Neuronal stem cell (in vitro differentiated cells): ENCODE measurements around the gene ELANE.

Experiments
- DNase-seq: peaks from one replicate; pipeline ENCODE4 v3.0.0-alpha.2; 2013; ENCODE audit warnings: low spot score
- H2AFZ ChIP-seq: one replicate; pipeline ENCODE4 v1.6.1; 2013; ENCODE audit warnings: mild to moderate bottlenecking, low read length, inconsistent platforms
- H2AK5ac ChIP-seq: 2 replicates; pipeline ENCODE4 v1.6.1; 2013; ENCODE audit warnings: low read depth, mild to moderate bottlenecking, inconsistent platforms, low read length, moderate library complexity, mixed read lengths
- H2BK120ac ChIP-seq: 2 replicates; pipeline ENCODE4 v1.6.1; 2013; ENCODE audit warnings: low read depth, mild to moderate bottlenecking, inconsistent platforms, low read length, moderate library complexity, mixed read lengths
- H2BK12ac ChIP-seq: one replicate; pipeline ENCODE4 v1.6.1; 2013; ENCODE audit warnings: low read length, inconsistent platforms
- H2BK15ac ChIP-seq: 2 replicates; pipeline ENCODE4 v1.6.1; 2013; ENCODE audit warnings: mild to moderate bottlenecking, low read length, inconsistent platforms, mixed read lengths
- H2BK5ac ChIP-seq: one replicate; pipeline ENCODE4 v1.6.1; 2013; ENCODE audit warnings: inconsistent platforms, mild to moderate bottlenecking, low read length, moderate library complexity
- H3K14ac ChIP-seq: one replicate; pipeline ENCODE4 v1.6.1; 2013; ENCODE audit warnings: low read length, inconsistent platforms
- H3K18ac ChIP-seq: 2 replicates; pipeline ENCODE4 v1.6.1; 2013; ENCODE audit warnings: low read length, inconsistent platforms
- H3K23ac ChIP-seq: 2 replicates; pipeline ENCODE4 v1.6.1; 2013; ENCODE audit warnings: low read depth, mild to moderate bottlenecking, mixed read lengths, low read length, inconsistent platforms; ENCODE audit not compliant: poor library complexity
- H3K27ac ChIP-seq: replicated peaks from 3 replicates; pipeline ENCODE4 v1.5.1; 2013; ENCODE audit warnings: low read length, inconsistent platforms
- H3K27me3 ChIP-seq, 3 experiments: 2 replicates each; pipeline ENCODE4 v1.6.1; 2013; ENCODE audit warnings: low read length in 3 of 3, mild to moderate bottlenecking in 2 of 3, inconsistent platforms in 1 of 3, low read depth in 1 of 3, mixed read lengths in 1 of 3, moderate library complexity in 1 of 3; ENCODE audit not compliant: control insufficient read depth in 3 of 3, insufficient read depth in 3 of 3
- H3K36me3 ChIP-seq, 2 donors: replicated peaks in 1 of 2; 2 replicates each; pipeline ENCODE4 v1.6.1; 2013; ENCODE audit warnings: low read length in 2 of 2; ENCODE audit not compliant: control insufficient read depth in 2 of 2, insufficient read depth in 2 of 2
- H3K4ac ChIP-seq: 2 replicates; pipeline ENCODE4 v1.6.1; 2013; ENCODE audit warnings: inconsistent platforms, mild to moderate bottlenecking, low read length, moderate library complexity
- H3K4me1 ChIP-seq, 2 donors: 1 replicate in 1 of 2; 2 replicates in 1 of 2; pipeline ENCODE4 v1.6.1; 2013; ENCODE audit warnings: low read length in 2 of 2, low read depth in 1 of 2; ENCODE audit not compliant: control insufficient read depth in 2 of 2, insufficient read depth in 1 of 2
- H3K4me2 ChIP-seq: one replicate; pipeline ENCODE4 v1.6.1; 2013; ENCODE audit warnings: mild to moderate bottlenecking, low read length, inconsistent platforms; ENCODE audit not compliant: insufficient read depth, poor library complexity, severe bottlenecking
- H3K4me3 ChIP-seq, 2 donors: 2 replicates each; pipeline ENCODE4 v1.5.1; 2013; ENCODE audit warnings: low read length in 2 of 2, mild to moderate bottlenecking in 2 of 2, inconsistent platforms in 1 of 2, moderate library complexity in 1 of 2
- H3K79me1 ChIP-seq: one replicate; pipeline ENCODE4 v1.6.1; 2013; ENCODE audit warnings: low read depth, mild to moderate bottlenecking, inconsistent platforms, low read length, moderate library complexity
- H3K9ac ChIP-seq: one replicate; pipeline ENCODE4 v1.6.1; 2013; ENCODE audit warnings: mild to moderate bottlenecking, low read depth, low read length, inconsistent platforms; ENCODE audit not compliant: poor library complexity
- H3K9me3 ChIP-seq, 2 donors: replicated peaks in 1 of 2; 2 replicates each; pipeline versions ENCODE3 to v1.6.1; 2013; ENCODE audit warnings: low read length in 2 of 2, mild to moderate bottlenecking in 2 of 2, inconsistent platforms in 1 of 2, low read depth in 1 of 2, mixed read lengths in 1 of 2, moderate library complexity in 1 of 2; ENCODE audit not compliant: control insufficient read depth in 2 of 2, insufficient read depth in 1 of 2
- H4K8ac ChIP-seq: one replicate; pipeline ENCODE4 v1.6.1; 2013; ENCODE audit warnings: low read depth, mild to moderate bottlenecking, inconsistent platforms, low read length, moderate library complexity
- H4K91ac ChIP-seq: one replicate; pipeline ENCODE4 v1.6.1; 2013; ENCODE audit warnings: low read length, low read depth, mild to moderate bottlenecking, inconsistent platforms; ENCODE audit not compliant: poor library complexity
- WGBS, 2 donors: extraction: QIAGEN DNeasy Blood & Tissue Kit; methylation state at CpG; one replicate each; pipeline ENCODE4 v1.1.7; 2013; ENCODE audit warnings: missing lambda C conversion rate in 2 of 2, mixed read lengths in 1 of 2; ENCODE audit not compliant: insufficient read length in 2 of 2, insufficient replicate concordance in 1 of 2; ENCODE audit errors: extremely low coverage in 2 of 2; 5-methylcytosine and 5-hydroxymethylcytosine counted together

The ELANE gene

DNA sequence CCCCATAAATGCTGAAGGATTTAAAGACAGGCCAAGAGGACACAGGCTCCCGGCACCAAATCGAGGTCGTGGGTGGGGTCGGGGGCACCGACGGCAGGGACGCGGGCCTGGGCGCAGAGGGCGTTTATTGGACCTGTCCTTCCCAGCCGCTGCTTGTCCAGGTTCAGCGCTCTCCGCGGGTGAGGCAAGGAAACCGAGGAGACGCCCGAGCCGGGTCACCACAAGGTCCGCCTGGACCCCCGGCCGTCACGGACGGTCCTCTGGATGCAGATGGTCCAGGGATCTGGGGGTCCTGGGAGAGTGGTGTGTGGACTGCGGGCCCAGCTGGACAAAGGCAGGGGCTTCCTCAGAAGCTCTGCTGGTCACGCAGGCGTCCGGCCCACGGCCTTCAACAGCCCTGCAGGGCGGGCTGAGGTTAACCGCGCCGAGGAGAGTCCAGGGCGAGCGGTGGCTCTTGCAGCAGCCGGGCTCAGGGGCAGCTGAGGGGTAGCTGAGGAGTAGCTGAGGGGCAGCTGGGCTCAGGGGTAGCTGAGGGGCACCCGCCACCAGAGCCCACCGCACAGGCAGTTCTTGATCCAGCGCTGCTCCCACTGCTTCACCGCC, 15.9 kb downstream of the ELANE start:
- H2BK120ac ChIP-seq: no peak overlapping the region
- peaks cover 0 to 5% (median 2%) of the 10 kb centered on the region in 3 experiments for H3K27me3 ChIP-seq
- no peak overlapping the region for H2BK15ac ChIP-seq
- DNase-seq: no peak
- H4K91ac ChIP-seq: no peak overlapping the region
- H3K27ac ChIP-seq: no peak overlapping the region
- H3K14ac ChIP-seq: no peak overlapping the region
- H2AK5ac ChIP-seq: no peak overlapping the region
- H3K9ac ChIP-seq: no peak overlapping the region
- H3K4me2 ChIP-seq: no peak overlapping the region
- H4K8ac ChIP-seq: no peak overlapping the region
- H2BK12ac ChIP-seq: no peak overlapping the region
- H3K79me1 ChIP-seq: peaks cover 1% of the 10 kb centered on the region
- no peak overlapping the region for H2AFZ ChIP-seq
- H3K4me1 ChIP-seq: peaks cover 0 to 5% of the 10 kb centered on the region in 2 donors
- no CpG with 5 or more reads among the region's 39 CpGs for WGBS, 2 donors
- peaks cover 22 to 47% of the 10 kb centered on the region in 2 donors for H3K36me3 ChIP-seq
- no peak overlapping the region for H2BK5ac ChIP-seq
- peaks cover 0 to 3% of the 10 kb centered on the region in 2 donors for H3K9me3 ChIP-seq
- H3K23ac ChIP-seq: peak overlapping the region; percentile 91
- no peak overlapping the region for H3K4ac ChIP-seq
- H3K18ac ChIP-seq: no peak overlapping the region
- H3K4me3 ChIP-seq: no peak overlapping the region

- Histone ChIP-seq H3K14ac (no peak overlapping the region), H2AFZ (no peak overlapping the region), H3K18ac (no peak overlapping the region), H3K4me2 (no peak overlapping the region), H3K4ac (no peak overlapping the region), H4K91ac (no peak overlapping the region), H3K27me3 (no peaks in the 10 kb centered on the region), H2BK120ac (no peak overlapping the region), H3K23ac (peak overlapping the region; percentile 91), H4K8ac (peak overlapping the region; percentile 82), H2BK12ac (no peak overlapping the region), H3K9me3 (no peaks in the 10 kb centered on the region), H3K9ac (no peak overlapping the region), H2AK5ac (no peak overlapping the region), H3K36me3 (peaks cover 26 to 51% of the 10 kb centered on the region in 2 donors), H3K79me1 (peaks cover 4% of the 10 kb centered on the region), H2BK15ac (no peak overlapping the region), H3K4me1 (peaks cover 0 to 5% of the 10 kb centered on the region in 2 donors), H3K4me3 (no peak overlapping the region), H3K27ac (no peak overlapping the region), H2BK5ac (no peak overlapping the region)
- no peak for DNase-seq
- WGBS, 2 donors: no CpG with 5 or more reads among the region's 34 CpGs
Measured at GRCh38 chr19:868458-869244, 16.5 kb downstream of the ELANE start.

DNA sequence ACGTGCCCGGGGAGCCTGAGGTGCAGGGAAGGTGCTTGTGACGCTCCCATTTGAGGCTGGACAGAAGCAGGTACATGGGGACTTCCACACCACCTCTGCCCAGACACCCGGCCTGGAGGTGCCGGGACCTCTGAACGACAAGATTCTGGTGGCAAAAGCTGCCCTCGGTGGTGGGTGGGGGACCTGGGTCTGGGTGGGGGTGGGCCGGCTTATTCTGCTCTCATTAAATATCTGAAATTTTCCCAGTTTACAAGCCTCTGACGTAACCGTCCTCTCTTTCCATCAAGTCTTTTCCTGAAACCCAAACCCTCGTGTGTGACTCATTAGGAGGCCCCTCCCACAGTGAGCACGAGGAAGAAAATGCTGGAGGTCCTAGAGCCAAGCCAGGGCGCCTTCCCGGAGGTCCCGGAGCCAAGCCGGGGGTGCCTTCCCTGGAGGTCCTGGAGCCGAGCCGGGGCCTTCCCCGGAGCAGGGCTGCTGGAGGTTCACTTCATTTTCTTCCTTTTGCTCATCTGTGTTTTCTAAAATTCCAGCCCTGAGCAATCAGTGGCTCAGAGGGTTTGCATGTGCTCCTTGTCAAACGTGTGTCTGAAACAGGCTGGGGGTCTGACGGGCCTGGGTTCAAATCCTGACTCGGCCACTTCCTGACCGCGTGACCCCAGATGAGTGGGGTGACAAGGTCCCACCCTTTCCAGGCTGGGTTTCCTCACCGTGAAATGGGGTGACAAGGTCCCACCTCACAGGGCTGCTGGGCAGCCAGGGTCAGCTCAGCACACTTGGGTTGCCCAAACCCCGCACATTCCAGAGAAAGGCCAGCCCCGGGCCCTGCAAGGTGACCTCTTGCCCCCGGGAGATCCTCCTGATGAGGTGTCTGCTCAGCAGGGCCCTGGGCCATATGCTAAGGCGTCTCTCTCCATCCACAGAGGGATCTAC, 17.4 kb downstream of the ELANE start:
- peaks cover 0 to 5% of the 10 kb centered on the region in 2 donors for H3K4me1 ChIP-seq
- WGBS, 2 donors: no CpG with 5 or more reads among the region's 29 CpGs
- no peak overlapping the region for H2AK5ac ChIP-seq
- H3K9ac ChIP-seq: no peak overlapping the region
- no peak overlapping the region for H2BK15ac ChIP-seq
- no peak overlapping the region for H2AFZ ChIP-seq
- H3K14ac ChIP-seq: no peak overlapping the region
- no peak overlapping the region for H2BK5ac ChIP-seq
- no peak overlapping the region for H2BK12ac ChIP-seq
- no peaks in the 10 kb centered on the region for H3K9me3 ChIP-seq
- H4K8ac ChIP-seq: no peak overlapping the region
- no peak overlapping the region for H2BK120ac ChIP-seq
- DNase-seq: no peak
- H3K4ac ChIP-seq: no peak overlapping the region
- no peak overlapping the region for H3K18ac ChIP-seq
- peaks cover 28 to 58% of the 10 kb centered on the region in 2 donors for H3K36me3 ChIP-seq
- H4K91ac ChIP-seq: no peak overlapping the region
- H3K4me3 ChIP-seq: no peak overlapping the region
- H3K23ac ChIP-seq: peak overlapping the region; percentile 68
- no peak overlapping the region for H3K4me2 ChIP-seq
- H3K79me1 ChIP-seq: peaks cover 4% of the 10 kb centered on the region
- no peak overlapping the region for H3K27ac ChIP-seq
- no peaks in the 10 kb centered on the region for H3K27me3 ChIP-seq
